Brain pericyte (primary cell): ENCODE measurements around the gene ATXN7.
A peak's percentile ranks its signal among the peaks of the same experiment; 100 is the strongest.

Source experiments
- DNase-seq: peaks from one replicate; pipeline ENCODE4 v3.0.0-alpha.2; 2012; ENCODE audit warnings: low read depth, low spot score

The ATXN7 gene

DNA sequence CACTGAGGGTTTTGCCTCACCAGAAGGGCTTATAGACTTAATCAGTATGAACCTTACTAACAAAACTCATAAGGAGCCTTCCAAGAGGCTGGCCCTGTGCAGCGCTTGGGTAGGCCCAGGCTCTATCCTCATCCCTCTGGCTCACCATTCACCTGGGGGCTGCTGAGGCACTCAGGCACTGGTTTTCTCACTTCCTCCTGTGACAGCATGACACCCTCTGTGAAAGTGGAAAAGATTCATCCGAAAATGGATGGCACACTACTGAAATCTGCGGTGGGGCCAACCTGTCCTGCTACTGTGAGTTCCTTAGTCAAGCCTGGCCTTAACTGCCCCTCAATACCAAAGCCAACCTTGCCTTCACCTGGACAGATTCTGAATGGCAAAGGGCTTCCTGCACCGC, 118.3 kb downstream of the ATXN7 start:
- DNase-seq = no peak

DNA sequence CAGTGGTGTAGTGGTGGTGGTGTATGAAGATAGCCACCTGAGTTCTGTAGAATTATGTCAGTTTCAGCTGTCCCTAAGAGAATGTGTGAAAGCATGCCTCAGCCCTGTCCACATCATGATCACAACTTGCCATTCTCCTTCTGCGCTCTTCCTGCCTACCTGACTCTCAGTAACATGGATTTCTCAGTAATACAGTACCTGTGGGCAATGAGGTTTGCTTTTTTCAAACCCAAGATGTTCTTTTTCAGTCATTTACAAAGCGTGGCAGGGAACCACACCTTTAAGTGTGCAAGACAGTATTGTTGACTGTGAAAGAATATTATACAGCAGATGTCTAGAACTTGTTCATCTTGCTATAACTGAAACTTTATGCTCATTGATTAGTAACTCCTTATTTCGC, 120.7 kb downstream of the ATXN7 start:
- no peak for DNase-seq

DNA sequence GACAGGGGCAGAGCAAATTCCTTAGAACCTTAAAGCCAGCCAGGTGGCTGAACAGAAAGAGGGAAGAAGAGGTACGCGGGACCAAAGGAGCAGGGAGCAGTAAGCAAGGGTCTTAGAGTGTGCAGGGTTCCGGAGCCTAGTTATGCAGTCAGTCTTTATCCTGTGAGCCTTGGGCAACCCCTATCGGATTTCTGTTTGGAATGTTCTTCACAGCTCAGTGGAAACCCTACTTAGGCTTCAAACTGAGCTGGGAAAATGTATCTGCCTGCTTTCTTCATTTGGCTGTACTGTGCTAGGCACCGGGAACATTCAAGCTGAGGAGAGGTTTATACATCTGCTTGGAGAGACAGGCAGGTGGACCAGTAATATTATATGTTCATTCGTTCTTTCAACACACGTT, 122.5 kb downstream of the ATXN7 start:
- DNase-seq = no peak

DNA sequence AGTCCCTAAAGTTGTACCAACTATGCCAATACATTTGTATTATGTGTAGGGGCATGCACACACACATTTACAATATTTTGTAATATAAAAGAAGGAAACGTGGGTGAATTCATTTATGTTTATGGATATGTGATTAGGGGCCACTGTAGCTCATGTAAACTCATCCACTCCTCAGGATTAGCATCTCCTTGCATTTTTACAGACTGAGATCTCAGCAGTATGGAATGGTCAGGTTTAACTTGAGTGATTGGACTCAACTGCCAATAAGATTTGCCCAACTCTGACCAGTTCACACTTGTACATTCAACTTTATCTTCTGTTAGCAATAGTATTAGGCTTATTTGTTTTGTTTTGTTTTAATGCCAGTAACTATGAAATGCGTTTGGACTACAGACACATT, 123.2 kb downstream of the ATXN7 start:
- DNase-seq = no peak

DNA sequence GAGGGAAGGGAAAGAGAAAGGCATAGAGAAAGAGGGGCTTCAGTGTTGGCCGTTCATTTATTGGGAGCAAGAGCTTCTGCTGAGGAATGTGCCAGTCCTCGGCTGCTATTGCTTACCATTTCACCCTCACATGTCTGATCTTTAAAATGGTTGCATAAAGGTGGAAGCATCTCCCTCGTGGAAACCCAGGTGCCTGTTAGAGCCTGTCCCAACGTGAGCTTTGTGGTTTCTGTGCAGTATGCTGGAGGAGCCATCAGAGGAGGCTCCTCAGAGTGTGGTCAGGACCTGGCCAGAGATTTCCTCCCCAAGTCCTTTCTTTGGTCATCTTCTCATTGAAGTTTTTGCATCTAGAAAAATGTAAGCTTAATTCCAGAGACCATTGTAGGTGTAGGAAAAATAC, 125.3 kb downstream of the ATXN7 start:
- DNase-seq = no peak

DNA sequence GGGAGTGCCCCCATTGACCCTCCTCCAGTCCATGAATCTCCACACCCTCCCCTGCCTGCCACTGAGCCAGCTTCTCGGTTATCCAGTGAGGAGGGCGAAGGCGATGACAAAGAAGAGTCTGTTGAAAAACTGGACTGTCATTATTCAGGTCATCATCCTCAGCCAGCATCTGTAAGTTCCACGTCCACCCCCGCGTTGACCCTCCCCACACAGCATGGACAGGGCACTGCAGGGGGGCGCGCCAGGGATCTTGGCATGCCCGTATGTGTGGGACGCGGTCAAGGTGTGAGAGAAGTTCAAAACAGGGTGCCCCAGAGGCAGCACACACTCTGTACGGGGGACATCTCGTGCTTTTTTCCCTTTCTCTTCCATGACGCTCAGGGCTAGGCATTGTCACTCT, 126.5 kb downstream of the ATXN7 start:
- no peak for DNase-seq

DNA sequence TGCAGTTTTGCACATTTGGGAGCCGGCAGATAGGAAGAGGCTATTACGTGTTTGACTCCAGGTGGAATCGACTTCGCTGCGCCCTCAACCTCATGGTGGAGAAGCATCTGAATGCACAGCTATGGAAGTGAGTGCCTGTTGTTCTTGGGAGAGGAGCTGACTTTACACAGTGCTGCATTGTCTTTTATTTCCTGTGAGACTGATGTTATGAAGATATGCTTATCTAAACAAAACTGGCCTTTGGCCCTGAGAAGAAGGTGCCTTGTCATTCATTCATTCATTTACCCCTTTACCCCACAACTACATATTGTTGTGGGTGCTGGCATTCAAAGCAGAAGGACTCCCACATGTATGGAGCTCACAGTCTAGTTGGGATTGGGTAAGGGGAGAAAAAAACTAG, 127.1 kb downstream of the ATXN7 start:
- DNase-seq = no peak

DNA sequence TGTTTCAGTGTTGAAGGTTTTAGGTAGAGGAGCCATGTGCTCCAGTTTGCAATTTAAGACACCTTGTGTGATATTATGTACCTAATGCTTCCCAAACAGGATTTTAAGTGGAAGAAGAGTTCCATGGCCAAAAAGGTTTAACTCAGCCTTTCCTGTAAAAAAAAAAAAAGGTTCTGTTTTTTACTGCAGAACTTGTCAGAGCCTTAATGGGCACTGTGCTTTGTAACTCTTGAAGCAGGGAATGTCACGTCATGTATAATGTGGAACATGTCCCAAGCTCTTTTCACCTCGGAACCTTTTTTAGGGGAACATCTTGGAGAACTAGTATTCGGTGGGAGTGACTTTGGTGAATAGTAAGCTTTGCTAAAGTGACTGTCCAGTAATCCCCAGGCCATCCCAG, 128.0 kb downstream of the ATXN7 start:
- DNase-seq = no peak

DNA sequence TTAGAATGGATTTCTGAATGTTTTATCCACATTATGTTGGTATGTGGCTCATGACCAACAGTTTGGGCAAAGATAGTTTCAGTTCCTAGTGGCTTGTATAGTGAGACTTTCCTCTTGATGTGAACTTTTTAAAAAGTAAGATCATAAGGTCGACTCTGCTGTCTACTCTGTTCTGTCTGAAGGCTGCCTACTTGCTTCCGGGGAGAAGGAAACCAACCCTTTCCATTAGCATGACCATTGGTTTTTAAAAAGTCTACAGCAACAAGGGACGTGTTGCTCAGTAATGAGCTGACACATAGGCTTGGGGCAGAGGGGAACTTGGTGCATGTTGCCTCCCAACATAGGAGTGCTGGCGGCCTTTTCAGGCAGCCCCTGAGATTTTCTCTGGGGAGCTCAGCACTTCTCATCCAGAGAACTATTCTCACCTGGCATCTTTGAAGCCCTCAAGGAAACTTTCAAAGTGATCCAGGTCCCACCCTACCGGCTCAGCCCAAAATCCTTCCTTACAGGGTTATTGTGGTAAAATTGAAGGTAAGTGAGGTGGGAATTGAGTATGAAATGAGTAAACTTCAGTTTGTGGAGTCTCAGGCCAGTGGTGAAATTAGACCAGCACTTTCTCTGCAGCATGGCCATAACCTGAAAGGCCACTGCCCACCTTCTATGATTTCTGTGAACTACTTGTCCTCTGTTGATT, 129.0 kb downstream of the ATXN7 start:
- no peak for DNase-seq

DNA sequence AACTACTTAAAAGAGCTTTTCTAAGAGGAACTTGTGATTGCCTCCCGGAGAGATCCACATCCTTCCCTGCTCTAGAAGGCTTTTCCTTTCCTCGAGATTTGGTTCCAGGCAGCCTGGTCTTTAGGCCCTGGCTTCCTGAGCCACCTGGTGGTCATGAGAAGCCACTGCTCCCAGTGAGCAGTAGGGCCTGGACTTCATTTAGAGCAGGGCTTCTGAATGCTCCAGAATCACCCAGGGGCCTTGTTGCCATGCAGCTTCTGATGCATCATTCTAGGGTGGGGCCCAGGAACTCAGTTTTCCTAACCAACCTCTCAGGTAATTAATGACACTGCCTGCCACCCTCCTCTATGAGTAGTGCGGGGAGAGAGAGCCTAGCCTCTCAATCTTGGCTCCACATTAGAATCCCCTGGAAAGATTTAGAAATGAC, 130.0 kb downstream of the ATXN7 start:
- DNase-seq = no peak

DNA sequence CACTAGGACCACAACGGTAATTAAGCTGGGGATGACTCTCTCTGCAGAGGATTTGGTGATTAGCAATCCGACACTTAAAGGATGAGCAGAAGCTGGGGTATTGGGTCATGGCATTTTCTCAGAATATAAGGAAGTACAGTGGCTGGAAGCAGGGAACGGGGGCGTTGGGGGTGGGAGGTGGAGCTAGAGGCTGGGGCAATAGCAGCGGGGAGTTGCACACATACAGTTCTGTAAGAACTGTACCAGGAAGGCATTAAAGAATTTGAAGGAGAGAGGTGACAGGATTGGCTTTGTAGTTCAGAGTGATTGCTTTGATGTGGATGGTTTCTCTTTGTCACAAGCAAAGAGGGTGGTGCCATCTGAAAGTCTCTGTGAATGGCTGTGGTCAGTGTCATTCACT, 131.4 kb downstream of the ATXN7 start:
- no peak for DNase-seq

DNA sequence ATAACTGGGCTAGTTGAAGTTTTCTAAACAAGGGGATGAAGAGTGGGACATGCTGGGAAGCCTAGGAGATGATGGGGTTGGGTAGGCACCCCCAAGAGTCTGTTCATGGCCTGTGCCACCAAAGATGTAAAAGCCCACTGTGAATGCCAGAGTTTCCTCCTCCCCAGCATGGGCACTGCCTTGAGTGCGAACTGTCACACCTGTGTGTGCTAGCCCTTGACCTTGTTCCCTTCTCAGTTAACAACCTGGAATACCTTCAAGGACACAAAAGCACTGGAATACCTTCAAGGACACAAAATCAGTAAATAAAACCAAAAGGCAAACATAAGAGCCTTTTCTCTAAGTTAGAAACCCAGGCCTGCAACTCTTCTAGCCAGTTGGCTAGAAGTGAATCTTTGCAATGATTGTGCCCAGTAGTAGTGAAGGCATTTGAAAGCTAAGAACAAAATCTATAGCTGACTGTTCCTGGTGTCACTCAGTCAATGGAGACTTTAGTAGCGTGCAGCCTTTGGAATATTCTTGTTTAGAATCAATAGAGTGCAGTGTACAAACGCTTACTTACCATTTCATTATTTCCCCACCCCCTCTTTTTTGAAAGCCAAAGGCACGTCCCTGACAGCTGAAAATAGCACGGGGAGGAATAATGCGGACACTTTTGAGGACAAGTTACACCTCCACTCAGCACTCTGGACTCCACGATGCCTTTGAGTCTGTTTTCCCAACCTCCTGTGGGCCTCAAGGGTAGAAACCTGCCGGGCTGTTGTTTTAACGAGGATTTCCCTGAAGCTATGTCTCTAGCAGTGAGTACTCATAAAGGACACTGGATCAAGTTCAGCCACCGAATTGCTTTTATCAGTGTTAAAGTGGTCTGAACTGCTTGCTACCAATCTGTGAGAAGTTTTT, 135.4 kb downstream of the ATXN7 start:
- DNase-seq = no peak

DNA sequence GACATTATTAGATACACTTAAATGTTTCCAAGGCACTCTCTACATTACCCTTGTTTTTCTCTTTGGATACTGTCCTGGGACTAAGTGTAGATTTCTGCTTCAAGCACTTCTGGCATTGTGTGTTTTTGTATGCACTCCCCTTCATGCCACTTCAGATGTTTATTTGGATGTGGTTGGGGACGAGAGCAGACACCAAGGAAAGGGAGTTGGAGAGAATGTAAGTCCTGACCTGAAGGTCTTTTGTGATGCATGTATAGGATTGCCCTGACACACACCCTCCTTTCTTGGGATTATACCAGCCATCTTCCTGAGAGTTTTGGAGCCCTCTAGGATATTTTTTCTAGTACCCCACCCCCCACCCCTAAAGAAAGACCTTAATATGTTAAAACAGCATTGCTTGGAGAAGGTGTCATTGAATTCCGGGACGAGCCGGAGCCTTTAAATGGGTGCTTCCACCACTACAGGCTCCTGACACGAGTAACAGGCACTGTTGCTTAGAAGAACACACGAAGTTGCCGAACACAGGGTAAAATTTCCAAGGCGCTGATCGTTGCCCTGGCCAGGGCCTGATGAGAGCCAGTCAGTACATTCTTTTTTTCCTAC, 136.9 kb downstream of the ATXN7 start:
- DNase-seq = no peak

DNA sequence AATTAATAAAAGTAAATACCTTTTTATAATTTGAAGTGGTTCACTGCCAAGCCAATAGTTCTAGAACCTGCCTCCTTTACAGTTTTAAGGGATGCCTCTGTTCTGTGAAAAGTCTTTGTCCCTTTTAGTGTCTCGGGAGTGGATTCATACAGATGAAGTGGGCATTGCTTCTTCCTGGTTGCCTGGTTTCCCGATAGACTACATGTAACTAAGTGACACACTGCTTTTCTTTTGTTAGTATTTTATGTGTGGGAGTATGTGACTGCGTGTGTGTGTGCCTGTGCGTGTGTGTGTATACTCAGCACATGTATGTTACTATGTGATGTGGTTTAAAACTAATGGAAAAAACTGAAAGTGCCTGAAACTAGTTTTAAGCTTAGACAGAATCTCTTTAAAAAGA, 138.6 kb downstream of the ATXN7 start:
- DNase-seq = no peak

DNA sequence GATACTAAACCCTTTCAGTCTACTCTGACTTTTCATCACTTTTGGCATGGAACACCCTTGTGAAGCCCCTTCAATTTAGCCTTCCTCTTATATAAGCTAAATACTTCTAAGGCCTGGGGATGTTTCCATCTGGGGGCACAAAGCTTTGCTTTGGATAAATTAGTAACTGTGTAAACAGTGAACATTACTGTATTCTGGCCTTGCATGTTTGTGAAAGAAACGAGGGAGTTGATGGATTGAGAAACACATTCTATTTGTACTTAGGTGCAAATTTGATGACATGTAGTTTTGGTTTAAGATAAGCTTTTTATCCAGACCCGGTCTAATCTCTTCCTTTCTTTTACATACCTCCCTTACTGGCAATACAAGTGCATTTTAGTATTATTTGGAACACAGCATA, 139.9 kb downstream of the ATXN7 start:
- DNase-seq = no peak

DNA sequence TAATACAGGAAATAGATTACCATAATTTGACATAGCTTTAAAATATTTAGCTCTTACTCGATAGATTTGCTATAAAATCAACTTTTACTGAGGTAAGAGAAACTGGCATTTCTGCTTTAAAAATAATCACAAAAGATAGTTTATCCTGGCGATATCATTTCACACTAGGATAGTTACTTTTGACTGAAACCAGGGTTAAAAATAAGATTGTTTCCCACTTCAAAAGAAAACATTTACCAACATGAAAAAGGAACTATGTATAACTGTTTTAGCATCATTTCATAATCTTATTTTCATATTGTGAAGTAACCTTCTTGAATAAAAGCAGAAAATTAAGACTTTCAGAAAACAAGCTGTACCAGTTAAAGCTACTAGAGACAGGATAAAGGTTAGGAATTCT, 144.3 kb downstream of the ATXN7 start:
- no peak for DNase-seq

DNA sequence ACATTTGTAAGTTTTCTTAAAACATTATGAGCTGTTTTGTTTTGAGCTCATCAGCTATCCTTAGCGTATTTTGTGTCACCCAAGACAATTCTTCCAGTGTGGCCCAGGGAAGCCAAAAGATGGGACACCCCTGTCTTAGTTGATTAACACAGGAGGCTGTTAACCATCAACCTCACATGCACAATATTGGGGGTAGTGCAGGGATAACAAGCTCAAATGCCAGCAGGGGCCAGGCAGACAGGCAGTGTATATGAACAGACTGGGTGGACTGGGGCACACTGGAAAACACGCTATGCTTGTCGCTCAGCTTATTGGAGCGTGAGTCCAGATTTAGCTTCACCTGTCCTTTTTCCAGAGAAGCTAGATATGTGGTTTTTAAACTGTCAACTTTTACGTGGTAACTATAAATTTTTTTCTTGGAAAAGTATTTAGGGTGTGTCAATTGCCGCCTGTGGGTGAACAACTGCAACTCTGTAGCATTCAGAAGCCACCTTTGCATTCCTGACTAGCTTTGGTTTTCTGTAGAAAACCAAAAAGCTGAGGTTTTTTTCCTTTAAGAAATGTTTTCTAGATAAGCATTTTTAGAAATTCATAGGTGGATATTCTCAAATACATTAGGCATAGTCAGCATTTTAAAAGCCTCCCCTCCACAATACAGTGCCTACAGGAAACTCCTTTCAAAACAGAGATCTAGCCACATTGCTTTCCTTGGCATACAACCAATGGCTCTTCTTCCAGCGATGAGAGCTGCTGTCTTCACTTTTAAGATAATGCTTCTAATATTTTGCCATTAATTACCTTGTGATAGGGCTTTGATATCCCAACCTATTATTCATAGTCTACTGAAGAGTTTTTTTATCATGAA, 145.1 kb downstream of the ATXN7 start:
- peak; percentile 36 for DNase-seq

DNA sequence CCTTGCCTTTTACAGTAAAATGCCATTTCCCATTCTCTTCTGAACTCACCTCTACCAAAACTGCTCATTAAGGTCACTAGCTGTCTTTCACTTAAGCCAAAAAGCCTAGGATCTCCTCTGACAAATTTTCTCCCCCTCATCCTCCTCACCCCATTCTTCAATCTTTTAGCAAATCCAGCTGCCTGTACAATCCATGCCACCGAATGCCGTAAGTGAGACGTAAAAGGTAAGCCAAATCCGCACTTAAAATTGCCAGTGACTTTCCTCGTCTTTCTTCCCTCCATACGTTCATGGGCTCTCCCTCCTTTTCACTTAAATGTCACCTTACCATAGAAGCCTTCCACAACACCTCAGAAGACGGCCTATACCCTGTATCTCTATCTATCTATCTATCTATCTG, 145.9 kb downstream of the ATXN7 start:
- DNase-seq = no peak

DNA sequence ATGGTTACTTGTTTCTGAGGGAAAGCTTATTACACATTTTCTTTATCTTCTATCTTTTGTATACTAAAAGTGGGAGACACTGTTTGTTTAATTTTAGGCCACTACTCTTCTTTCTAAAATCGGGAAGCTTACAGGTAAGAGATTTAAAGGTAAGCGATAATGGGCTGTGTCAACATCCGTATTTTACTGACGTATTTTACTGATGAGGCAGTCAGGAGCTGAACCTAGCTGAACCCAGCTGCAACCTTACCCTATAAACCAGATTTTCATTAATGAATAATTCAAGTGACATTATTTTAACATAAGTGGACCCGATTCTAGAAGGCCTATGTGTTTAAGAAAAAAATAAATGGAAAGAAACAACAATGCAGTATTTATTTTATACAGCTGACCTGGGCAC, 146.5 kb downstream of the ATXN7 start:
- DNase-seq = no peak

DNA sequence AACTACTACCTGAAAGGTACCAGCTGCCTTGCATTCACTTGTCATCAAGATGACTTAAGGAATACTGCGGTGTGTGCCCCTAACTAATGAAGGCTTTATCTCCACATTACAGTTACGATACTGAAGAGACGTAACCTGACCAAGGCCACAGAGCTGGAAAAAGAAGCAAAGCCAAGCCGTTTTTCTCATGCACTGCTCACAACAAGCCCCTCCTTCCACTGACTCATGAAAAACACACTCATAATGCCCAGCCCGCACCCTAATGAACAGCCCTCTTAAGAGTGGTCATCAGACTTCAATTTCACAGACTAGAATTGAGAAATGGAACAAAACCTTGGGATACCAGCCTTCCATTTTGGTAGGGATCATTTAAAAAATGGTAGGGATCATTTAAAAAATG, 148.0 kb downstream of the ATXN7 start:
- DNase-seq = no peak

DNA sequence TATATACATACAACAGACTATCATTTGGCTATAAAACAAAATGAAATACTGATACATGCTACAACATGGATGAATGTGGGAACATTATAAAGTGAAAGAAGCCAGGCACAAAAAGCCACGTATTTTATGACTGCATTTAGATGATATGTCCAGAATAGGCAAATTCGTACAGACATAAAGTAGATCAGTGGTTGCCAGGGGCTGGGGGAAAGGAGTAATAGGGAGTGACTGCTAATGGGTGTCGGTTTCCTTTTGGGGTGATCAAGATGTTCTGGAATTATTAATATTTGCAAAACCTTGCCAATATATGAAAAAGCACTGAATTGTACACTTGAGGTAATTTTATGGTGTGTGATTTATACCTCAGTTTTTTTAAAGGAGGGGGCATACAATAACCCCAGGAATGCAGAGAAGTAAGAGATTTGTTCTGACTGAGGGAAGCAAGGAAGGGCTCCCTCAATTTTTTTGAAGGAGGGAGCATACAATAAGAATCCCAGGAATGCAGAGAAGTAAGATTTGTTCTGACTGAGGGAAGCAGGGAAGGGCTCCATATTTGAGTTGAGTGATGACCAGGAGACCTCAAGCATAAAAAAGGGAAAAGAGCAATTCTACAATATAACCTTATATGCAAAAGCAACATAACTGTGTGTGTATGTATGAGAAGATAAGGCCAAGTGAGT, 153.4 kb downstream of the ATXN7 start:
- no peak for DNase-seq
